Gastroesophageal sphincter (tissue), 4 donors: ENCODE results near the gene DOCK9. TPM values are rescaled to one million over a fixed set of nuclear protein-coding genes. Genes with fewer than 3 reads are reported as not detected.

Source experiments
- ATAC-seq: fragments of 150-250 bp; one replicate; pipeline ENCODE4 v1.9.1; 2016; ENCODE audit warnings: mild to moderate bottlenecking, moderate library complexity
- H3K27ac ChIP-seq, 4 donors: fragments of 200-600 bp; sonication (generic) in 3 of 4; 1 replicate in 3 of 4; 2 replicates in 1 of 4; pipeline ENCODE4 v1.5.1; 2016 to 2019
- H3K27me3 ChIP-seq: fragments of 200-600 bp; sonication (generic); one replicate; pipeline ENCODE4 v1.5.1; 2019
- H3K36me3 ChIP-seq, 2 donors: fragments of 200-600 bp; sonication (generic); one replicate each; pipeline ENCODE4 v1.5.1; 2019; ENCODE audit warnings: control low read depth in 1 of 2
- H3K4me1 ChIP-seq, 3 donors: fragments of 200-600 bp; sonication (generic); 1 replicate in 2 of 3; 2 replicates in 1 of 3; pipeline ENCODE4 v1.5.1; 2016 to 2019; ENCODE audit warnings: control low read depth in 2 of 3
- H3K4me3 ChIP-seq, 2 donors: fragments of 200-600 bp; sonication (generic); one replicate each; pipeline ENCODE4 v1.5.1; 2019; ENCODE audit warnings: mild to moderate bottlenecking in 1 of 2, moderate library complexity in 1 of 2
- H3K9me3 ChIP-seq, 3 donors: fragments of 200-600 bp; sonication (generic); one replicate each; pipeline ENCODE4 v1.5.1; 2017 to 2019; ENCODE audit warnings: control low read depth in 2 of 3
- EP300 ChIP-seq: sonication (generic); formaldehyde crosslinking; IDR thresholded peaks from one replicate; pipeline ENCODE4 v1.6.1; 2017; ENCODE audit warnings: antibody characterized with exemption, mild to moderate bottlenecking
- POLR2A ChIP-seq, 2 donors: fragments of 450-650 bp; IDR thresholded peaks; one replicate each; pipeline ENCODE4 v1.6.1; 2017; ENCODE audit warnings: antibody characterized with exemption in 2 of 2, mild to moderate bottlenecking in 2 of 2, moderate library complexity in 1 of 2
- POLR2AphosphoS5 ChIP-seq: sonication (generic); formaldehyde crosslinking; IDR thresholded peaks from one replicate; pipeline ENCODE4 v1.6.1; 2017; ENCODE audit warnings: antibody characterized with exemption
- WGBS, 2 donors: methylation state at CpG; one replicate each; pipeline ENCODE4 v1.1.5; 2018; ENCODE audit warnings: low coverage in 1 of 2; 5-methylcytosine and 5-hydroxymethylcytosine counted together
- total RNA-seq, 4 donors: library from RNA; depleted of rRNA; stranded (reverse); fragments of >200 nt; gene quantifications; one replicate each; pipeline ENCODE4 v1.1.0, GENCODE V29; 2016
- TF ChIP-seq, protein P1 (sequence below), 4 experiments: fragments of 200-600 bp in 2 of 4; fragments of 450-650 bp in 2 of 4; sonication (generic) in 1 of 4; IDR thresholded peaks; one replicate each; pipeline ENCODE4 v1.5.1; 2017 to 2019; ENCODE audit warnings: antibody characterized with exemption in 4 of 4, mild to moderate bottlenecking in 2 of 4, moderate library complexity in 2 of 4

The DOCK9 gene
- total RNA-seq, 4 donors from 2014 or later = 84.1 to 203 (median 150) TPM

DNA sequence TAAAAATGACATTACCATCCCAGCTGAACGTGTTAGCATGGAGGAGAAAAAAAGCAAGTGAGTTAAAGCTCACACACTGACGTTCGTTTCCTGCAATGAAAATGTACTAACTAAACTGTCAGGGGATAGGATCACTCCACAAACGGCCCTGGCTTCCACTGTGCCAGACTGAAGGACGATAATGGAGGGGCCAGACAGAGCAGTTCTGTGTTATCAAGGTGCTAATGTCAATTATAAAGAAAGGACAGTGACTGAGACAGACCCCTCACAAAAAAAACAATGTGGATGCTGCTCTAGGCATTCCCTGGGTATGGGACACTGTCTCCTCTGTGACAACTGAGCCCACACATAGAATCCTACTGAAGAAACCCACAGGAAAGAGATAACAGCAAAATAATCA, 181.7 kb downstream of the DOCK9 start:
- H3K27ac ChIP-seq = no peak overlapping the region
- no peak overlapping the region for H3K4me3 ChIP-seq
- peaks cover 0 to 89% of the 10 kb centered on the region in 2 donors for H3K36me3 ChIP-seq
- 82 to 95% methylated on average over 4 to 5 of the region's 5 CpGs for whole genome bisulfite sequencing, 2 donors
- TF ChIP-seq, protein P1, sequence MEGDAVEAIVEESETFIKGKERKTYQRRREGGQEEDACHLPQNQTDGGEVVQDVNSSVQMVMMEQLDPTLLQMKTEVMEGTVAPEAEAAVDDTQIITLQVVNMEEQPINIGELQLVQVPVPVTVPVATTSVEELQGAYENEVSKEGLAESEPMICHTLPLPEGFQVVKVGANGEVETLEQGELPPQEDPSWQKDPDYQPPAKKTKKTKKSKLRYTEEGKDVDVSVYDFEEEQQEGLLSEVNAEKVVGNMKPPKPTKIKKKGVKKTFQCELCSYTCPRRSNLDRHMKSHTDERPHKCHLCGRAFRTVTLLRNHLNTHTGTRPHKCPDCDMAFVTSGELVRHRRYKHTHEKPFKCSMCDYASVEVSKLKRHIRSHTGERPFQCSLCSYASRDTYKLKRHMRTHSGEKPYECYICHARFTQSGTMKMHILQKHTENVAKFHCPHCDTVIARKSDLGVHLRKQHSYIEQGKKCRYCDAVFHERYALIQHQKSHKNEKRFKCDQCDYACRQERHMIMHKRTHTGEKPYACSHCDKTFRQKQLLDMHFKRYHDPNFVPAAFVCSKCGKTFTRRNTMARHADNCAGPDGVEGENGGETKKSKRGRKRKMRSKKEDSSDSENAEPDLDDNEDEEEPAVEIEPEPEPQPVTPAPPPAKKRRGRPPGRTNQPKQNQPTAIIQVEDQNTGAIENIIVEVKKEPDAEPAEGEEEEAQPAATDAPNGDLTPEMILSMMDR (IDR thresholded peaks at IDR 0.05) = no peak
- TF ChIP-seq POLR2AphosphoS5 (no peak), EP300 (no peak), POLR2A (IDR thresholded peaks at IDR 0.05) (no peak)
- no peak for ATAC-seq
- no peaks in the 10 kb centered on the region for H3K27me3 ChIP-seq
- no peaks in the 10 kb centered on the region for H3K4me1 ChIP-seq
- H3K9me3 ChIP-seq = no peaks in the 10 kb centered on the region

DNA sequence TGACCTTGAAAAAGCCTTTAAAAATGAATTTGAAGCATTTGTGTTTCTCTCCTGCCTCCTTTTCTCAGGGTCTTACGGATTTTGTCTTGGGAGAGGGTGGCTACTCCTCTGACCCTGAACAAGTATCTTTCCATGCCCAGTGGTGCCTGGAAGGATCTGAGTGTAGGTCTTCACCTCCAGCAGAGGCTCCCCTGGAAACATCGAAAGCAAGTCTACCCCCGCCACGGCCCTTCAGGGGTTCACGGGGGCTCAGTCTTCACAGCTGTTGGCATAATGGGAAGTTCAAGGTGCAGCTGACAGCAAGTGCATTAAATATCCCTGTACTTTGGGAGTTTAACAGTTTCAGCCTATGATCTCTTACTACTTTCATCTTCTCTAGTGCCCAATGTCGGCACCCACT, 182.6 kb downstream of the DOCK9 start:
- H3K27me3 ChIP-seq = no peaks in the 10 kb centered on the region
- no peak overlapping the region for H3K27ac ChIP-seq
- H3K4me1 ChIP-seq = no peaks in the 10 kb centered on the region
- no peaks in the 10 kb centered on the region for H3K9me3 ChIP-seq
- ATAC-seq = no peak
- 96 to 100% methylated on average over 2 to 3 of the region's 6 CpGs for WGBS, 2 donors
- peaks cover 0 to 85% of the 10 kb centered on the region in 2 donors for H3K36me3 ChIP-seq
- TF ChIP-seq POLR2AphosphoS5 (no peak), POLR2A (IDR thresholded peaks at IDR 0.05) (no peak), EP300 (no peak)
- TF ChIP-seq, protein P1 (IDR thresholded peaks at IDR 0.05) = no peak
- H3K4me3 ChIP-seq = no peak overlapping the region

DNA sequence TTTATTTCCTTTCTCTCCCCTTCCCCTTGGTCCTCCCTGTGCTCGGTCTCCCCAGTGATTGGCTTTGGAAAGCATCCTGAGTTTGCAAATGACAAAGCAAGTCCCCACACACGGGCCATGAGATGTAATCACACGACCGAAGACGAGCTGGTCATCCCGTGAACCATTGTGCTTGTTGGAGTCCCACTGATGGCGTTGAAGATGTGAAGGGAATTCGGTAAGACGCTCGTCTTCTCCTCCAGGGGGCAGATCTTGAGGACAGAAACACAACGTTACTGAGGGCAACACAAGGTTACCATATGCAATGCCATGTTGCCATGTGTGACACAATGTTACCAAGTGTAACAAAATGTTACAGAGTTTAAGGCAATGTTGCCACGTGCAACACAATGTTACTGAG, 183.4 kb downstream of the DOCK9 start:
- no peak overlapping the region for H3K27ac ChIP-seq
- peaks cover 0 to 78% of the 10 kb centered on the region in 2 donors for H3K36me3 ChIP-seq
- TF ChIP-seq POLR2AphosphoS5 = no peak
- TF ChIP-seq EP300 = no peak
- TF ChIP-seq POLR2A (IDR thresholded peaks at IDR 0.05) = no peak
- TF ChIP-seq, protein P1 (IDR thresholded peaks at IDR 0.05) = no peak
- no peaks in the 10 kb centered on the region for H3K9me3 ChIP-seq
- no peaks in the 10 kb centered on the region for H3K4me1 ChIP-seq
- 94 to 95% methylated on average over 4 to 5 of the region's 12 CpGs for WGBS, 2 donors
- no peaks in the 10 kb centered on the region for H3K27me3 ChIP-seq
- no peak overlapping the region for H3K4me3 ChIP-seq
- no peak for ATAC-seq

DNA sequence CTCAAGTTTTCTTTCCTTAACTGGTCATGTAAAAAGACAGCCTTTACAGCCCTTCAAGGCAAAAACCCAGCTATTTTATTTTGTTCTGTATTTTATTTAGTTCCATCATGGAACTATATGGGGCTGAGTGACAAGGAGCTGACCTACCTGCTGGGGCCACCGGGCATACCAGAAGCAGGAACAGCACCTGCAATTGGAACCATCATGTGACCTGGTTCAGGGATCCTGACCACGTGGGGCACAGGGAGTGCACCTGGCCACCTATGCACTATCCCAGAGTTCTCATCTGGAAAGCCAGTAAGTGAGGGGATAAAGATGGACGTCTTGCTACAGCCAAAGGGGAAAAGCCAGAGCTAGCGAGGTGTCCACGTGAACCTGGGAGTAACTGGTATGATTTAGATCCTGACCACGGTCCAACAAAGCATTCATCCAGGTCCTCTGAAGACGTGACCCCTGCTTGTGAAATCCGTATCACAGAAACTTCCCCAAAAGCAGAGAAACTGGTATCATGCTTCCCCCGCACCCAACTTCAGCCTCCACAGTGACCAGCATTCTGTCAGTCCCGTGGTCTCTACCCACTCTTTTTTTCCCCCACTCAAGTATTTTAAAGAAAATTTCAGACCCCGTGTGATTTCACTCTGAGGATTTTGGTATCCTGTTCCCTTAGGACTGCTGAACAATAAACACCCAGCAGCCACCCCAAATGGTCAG, 184.9 kb downstream of the DOCK9 start:
- Histone ChIP-seq H3K4me3 (no peak overlapping the region), H3K9me3 (no peaks in the 10 kb centered on the region), H3K4me1 (no peaks in the 10 kb centered on the region), H3K36me3 (peaks cover 0 to 64% of the 10 kb centered on the region in 2 donors), H3K27me3 (peaks cover 6% of the 10 kb centered on the region), H3K27ac (no peak overlapping the region)
- 87 to 94% methylated on average over 9 of the region's 11 CpGs for WGBS, 2 donors
- TF ChIP-seq, protein P1 (IDR thresholded peaks at IDR 0.05) = no peak
- TF ChIP-seq POLR2AphosphoS5 = no peak
- no peak for TF ChIP-seq POLR2A (IDR thresholded peaks at IDR 0.05)
- TF ChIP-seq EP300 = no peak
- no peak for ATAC-seq

DNA sequence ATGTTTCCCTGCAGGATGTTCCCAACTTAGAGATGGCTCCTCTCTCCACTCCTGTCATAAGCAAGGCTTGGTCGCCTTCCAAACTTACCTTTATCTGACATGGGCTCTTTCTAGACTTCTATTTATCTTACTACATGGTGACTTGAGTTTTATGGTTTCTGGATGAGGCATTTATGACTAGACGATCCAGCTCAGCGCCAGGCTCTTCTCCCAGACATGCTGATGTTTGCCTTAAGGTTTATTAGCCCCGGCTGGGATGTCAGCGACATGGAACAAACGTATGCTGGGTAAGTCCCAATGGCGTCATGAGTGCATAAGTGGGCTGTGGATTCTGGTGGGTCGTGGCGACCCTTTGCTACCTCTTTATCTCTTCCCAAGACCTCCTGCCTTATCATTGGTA, 185.5 kb downstream of the DOCK9 start:
- Histone ChIP-seq H3K4me1 (no peaks in the 10 kb centered on the region), H3K36me3 (peaks cover 0 to 57% of the 10 kb centered on the region in 2 donors), H3K4me3 (no peak overlapping the region), H3K27ac (no peak overlapping the region), H3K27me3 (peaks cover 11% of the 10 kb centered on the region), H3K9me3 (no peaks in the 10 kb centered on the region)
- TF ChIP-seq, protein P1 (IDR thresholded peaks at IDR 0.05) = no peak
- TF ChIP-seq POLR2A (IDR thresholded peaks at IDR 0.05) = no peak
- no peak for TF ChIP-seq POLR2AphosphoS5
- TF ChIP-seq EP300 = no peak
- ATAC-seq = no peak
- WGBS, 2 donors = 83 to 100% methylated on average over 1 to 3 of the region's 9 CpGs
